ENCODE data around the gene SPACA9.

Gene SPACA9

GRCh38 chr9:132887181-132888120, 8.8 kb downstream of the SPACA9 start:
- Histone ChIP-seq H3K27me3 (ENCODE audit: insufficient read depth, low read length, poor library complexity) (no peaks in the 10 kb centered on the region), H3K9ac (ENCODE audit: low read depth, low read length) (peak overlapping the region; percentile 18; the same call in 1 of the 2 replicates), H3K36me3 (ENCODE audit: insufficient read depth, low read length) (no peaks in the 10 kb centered on the region; the same call in 1 of the 2 replicates), H3K4me3 (ENCODE audit: low read depth in 1 of 2, low read length in 2 of 2) (no peak overlapping the region), H3K79me2 (ENCODE audit: insufficient read depth, low read length) (no peaks in the 10 kb centered on the region), H3K4me1 (ENCODE audit: insufficient read depth, low read length) (peaks cover 27% of the 10 kb centered on the region), H2AFZ (ENCODE audit: low read depth, low read length) (no peak overlapping the region), H3K4me2 (ENCODE audit: insufficient read depth, low read length) (no peak overlapping the region), H3K27ac (ENCODE audit: low read length) (peak overlapping the region; percentile 72), H3K9me3 (ENCODE audit: insufficient read depth, low read length, severe bottlenecking) (no peaks in the 10 kb centered on the region), H4K20me1 (ENCODE audit: insufficient read depth, low read length) (no peaks in the 10 kb centered on the region)
- TF ChIP-seq EZH2 (IDR thresholded peaks at IDR 0.05; ENCODE audit: borderline replicate concordance, low read depth, low read length, severe bottlenecking) = no peak
- TF ChIP-seq, protein P1, sequence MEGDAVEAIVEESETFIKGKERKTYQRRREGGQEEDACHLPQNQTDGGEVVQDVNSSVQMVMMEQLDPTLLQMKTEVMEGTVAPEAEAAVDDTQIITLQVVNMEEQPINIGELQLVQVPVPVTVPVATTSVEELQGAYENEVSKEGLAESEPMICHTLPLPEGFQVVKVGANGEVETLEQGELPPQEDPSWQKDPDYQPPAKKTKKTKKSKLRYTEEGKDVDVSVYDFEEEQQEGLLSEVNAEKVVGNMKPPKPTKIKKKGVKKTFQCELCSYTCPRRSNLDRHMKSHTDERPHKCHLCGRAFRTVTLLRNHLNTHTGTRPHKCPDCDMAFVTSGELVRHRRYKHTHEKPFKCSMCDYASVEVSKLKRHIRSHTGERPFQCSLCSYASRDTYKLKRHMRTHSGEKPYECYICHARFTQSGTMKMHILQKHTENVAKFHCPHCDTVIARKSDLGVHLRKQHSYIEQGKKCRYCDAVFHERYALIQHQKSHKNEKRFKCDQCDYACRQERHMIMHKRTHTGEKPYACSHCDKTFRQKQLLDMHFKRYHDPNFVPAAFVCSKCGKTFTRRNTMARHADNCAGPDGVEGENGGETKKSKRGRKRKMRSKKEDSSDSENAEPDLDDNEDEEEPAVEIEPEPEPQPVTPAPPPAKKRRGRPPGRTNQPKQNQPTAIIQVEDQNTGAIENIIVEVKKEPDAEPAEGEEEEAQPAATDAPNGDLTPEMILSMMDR (IDR thresholded peaks at IDR 0.05; ENCODE audit: borderline replicate concordance, extremely low read depth, low read length, poor library complexity, severe bottlenecking) = no peak
- ATAC-seq (ENCODE audit: insufficient read depth, low read depth) = no peak
- DNase-seq = no peak

GRCh38 chr9:132888151-132888550, 9.5 kb downstream of the SPACA9 start:
- ATAC-seq (ENCODE audit: insufficient read depth, low read depth) = 0 out of 3 replicates have a peak, but pooled peaks have one; percentile 5
- no peaks in the 10 kb centered on the region for H4K20me1 ChIP-seq (ENCODE audit: insufficient read depth, low read length)
- H3K4me1 ChIP-seq (ENCODE audit: insufficient read depth, low read length) = peaks cover 27% of the 10 kb centered on the region
- H3K79me2 ChIP-seq (ENCODE audit: insufficient read depth, low read length) = no peaks in the 10 kb centered on the region
- no peaks in the 10 kb centered on the region for H3K27me3 ChIP-seq (ENCODE audit: insufficient read depth, low read length, poor library complexity)
- peak overlapping the region; percentile 72 for H3K27ac ChIP-seq (ENCODE audit: low read length)
- H3K4me3 ChIP-seq (ENCODE audit: low read depth in 1 of 2, low read length in 2 of 2) = no peak overlapping the region
- H3K9me3 ChIP-seq (ENCODE audit: insufficient read depth, low read length, severe bottlenecking) = no peaks in the 10 kb centered on the region
- H3K9ac ChIP-seq (ENCODE audit: low read depth, low read length) = peak overlapping the region; percentile 18; the same call in 1 of the 2 replicates
- H3K4me2 ChIP-seq (ENCODE audit: insufficient read depth, low read length) = no peak overlapping the region
- TF ChIP-seq, protein P1 (IDR thresholded peaks at IDR 0.05; ENCODE audit: borderline replicate concordance, extremely low read depth, low read length, poor library complexity, severe bottlenecking) = no peak
- no peak for TF ChIP-seq EZH2 (IDR thresholded peaks at IDR 0.05; ENCODE audit: borderline replicate concordance, low read depth, low read length, severe bottlenecking)
- DNase-seq = peak; percentile 23
- no peak overlapping the region for H2AFZ ChIP-seq (ENCODE audit: low read depth, low read length)
- no peaks in the 10 kb centered on the region; the same call in 1 of the 2 replicates for H3K36me3 ChIP-seq (ENCODE audit: insufficient read depth, low read length)

DNA sequence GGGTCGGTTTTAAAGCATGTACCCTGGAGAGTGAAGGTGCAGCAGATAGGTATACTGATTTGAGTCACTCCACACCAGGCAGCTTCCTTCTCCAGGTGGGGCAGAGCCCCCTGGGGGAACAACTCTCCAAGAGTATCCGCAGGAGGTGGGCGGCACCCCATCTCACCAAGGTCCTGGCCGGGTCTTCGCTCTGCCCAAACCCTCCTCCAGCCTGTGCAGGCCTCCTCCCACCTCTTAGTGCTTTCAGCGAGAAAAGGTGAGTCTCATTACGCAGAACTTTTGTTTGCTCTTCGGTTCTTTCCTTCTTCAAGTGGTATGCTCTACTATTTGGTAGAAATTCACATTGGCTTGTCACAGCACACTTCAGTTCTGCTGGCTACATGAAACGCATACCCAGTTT, 13.7 kb downstream of the SPACA9 start:
- no peaks in the 10 kb centered on the region for H3K9me3 ChIP-seq (ENCODE audit: insufficient read depth, low read length, severe bottlenecking)
- peaks cover 24% of the 10 kb centered on the region for H3K4me1 ChIP-seq (ENCODE audit: insufficient read depth, low read length)
- no peak overlapping the region for H2AFZ ChIP-seq (ENCODE audit: low read depth, low read length)
- no peak for TF ChIP-seq EZH2 (IDR thresholded peaks at IDR 0.05; ENCODE audit: borderline replicate concordance, low read depth, low read length, severe bottlenecking)
- TF ChIP-seq, protein P1 (IDR thresholded peaks at IDR 0.05; ENCODE audit: borderline replicate concordance, extremely low read depth, low read length, poor library complexity, severe bottlenecking) = no peak
- no peaks in the 10 kb centered on the region for H4K20me1 ChIP-seq (ENCODE audit: insufficient read depth, low read length)
- DNase-seq (no peak), ATAC-seq (ENCODE audit: insufficient read depth, low read depth) (no peak)
- no peak overlapping the region for H3K27ac ChIP-seq (ENCODE audit: low read length)
- no peaks in the 10 kb centered on the region for H3K79me2 ChIP-seq (ENCODE audit: insufficient read depth, low read length)
- H3K4me3 ChIP-seq (ENCODE audit: low read depth in 1 of 2, low read length in 2 of 2) = no peak overlapping the region
- no peaks in the 10 kb centered on the region for H3K27me3 ChIP-seq (ENCODE audit: insufficient read depth, low read length, poor library complexity)
- H3K36me3 ChIP-seq (ENCODE audit: insufficient read depth, low read length) = peaks cover 25% of the 10 kb centered on the region
- H3K4me2 ChIP-seq (ENCODE audit: insufficient read depth, low read length) = no peak overlapping the region
- H3K9ac ChIP-seq (ENCODE audit: low read depth, low read length) = no peak overlapping the region

Data from DND-41 (cell line).